ENCODE results near the gene STK11IP.

GRCh38 chr2:219597552-219598307 lies at the start of gene STK11IP:
- TF ChIP-seq KLF16 (tag by site-specific recombination; IDR thresholded peaks at IDR 0.05) (peak; percentile 86), CTCF (tag by site-specific recombination; IDR thresholded peaks at IDR 0.05) (no peak), ZNF16 (tag by site-specific recombination; IDR thresholded peaks at IDR 0.05; ENCODE audit: low read depth) (no peak), YY1 (tag by site-specific recombination; IDR thresholded peaks at IDR 0.05) (0 out of 2 replicates have a peak, but pooled peaks have one; percentile 13), ZNF274 (IDR thresholded peaks at IDR 0.05; ENCODE audit: low read length) (no peak), ZNF274 (tag by site-specific recombination; IDR thresholded peaks at IDR 0.05; ENCODE audit: borderline replicate concordance) (no peak)
- TF ChIP-seq, protein P1, sequence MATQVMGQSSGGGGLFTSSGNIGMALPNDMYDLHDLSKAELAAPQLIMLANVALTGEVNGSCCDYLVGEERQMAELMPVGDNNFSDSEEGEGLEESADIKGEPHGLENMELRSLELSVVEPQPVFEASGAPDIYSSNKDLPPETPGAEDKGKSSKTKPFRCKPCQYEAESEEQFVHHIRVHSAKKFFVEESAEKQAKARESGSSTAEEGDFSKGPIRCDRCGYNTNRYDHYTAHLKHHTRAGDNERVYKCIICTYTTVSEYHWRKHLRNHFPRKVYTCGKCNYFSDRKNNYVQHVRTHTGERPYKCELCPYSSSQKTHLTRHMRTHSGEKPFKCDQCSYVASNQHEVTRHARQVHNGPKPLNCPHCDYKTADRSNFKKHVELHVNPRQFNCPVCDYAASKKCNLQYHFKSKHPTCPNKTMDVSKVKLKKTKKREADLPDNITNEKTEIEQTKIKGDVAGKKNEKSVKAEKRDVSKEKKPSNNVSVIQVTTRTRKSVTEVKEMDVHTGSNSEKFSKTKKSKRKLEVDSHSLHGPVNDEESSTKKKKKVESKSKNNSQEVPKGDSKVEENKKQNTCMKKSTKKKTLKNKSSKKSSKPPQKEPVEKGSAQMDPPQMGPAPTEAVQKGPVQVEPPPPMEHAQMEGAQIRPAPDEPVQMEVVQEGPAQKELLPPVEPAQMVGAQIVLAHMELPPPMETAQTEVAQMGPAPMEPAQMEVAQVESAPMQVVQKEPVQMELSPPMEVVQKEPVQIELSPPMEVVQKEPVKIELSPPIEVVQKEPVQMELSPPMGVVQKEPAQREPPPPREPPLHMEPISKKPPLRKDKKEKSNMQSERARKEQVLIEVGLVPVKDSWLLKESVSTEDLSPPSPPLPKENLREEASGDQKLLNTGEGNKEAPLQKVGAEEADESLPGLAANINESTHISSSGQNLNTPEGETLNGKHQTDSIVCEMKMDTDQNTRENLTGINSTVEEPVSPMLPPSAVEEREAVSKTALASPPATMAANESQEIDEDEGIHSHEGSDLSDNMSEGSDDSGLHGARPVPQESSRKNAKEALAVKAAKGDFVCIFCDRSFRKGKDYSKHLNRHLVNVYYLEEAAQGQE (tag by site-specific recombination; IDR thresholded peaks at IDR 0.05): no peak

Measured in HEK293 (cell line).